ENCODE data around the gene GALNT1. TPM values are rescaled to one million over a fixed set of nuclear protein-coding genes. Genes with fewer than 3 reads are reported as not detected.
A peak's percentile ranks its signal among the peaks of the same experiment; 100 is the strongest.
"Not testable (repeated sequence)": the region's sequence is repeated elsewhere in the genome, so short reads cannot be mapped to it uniquely, and the experiment has no call there.

GALNT1 gene
- total and polyA plus RNA-seq, 2 donors = 24.6 to 44.8 TPM

GRCh38 chr18:35564795-35565453, 16.6 kb upstream of the GALNT1 start:
- Histone ChIP-seq H3K4me3 (ENCODE audit: low read length in 2 of 2) (no peak overlapping the region), H3K9me3 (ENCODE audit: control insufficient read depth in 2 of 2, insufficient read depth in 1 of 2, low read length in 1 of 2) (no peaks in the 10 kb centered on the region), H3K27ac (ENCODE audit: low read depth in 1 of 2, low read length in 1 of 2) (no peak overlapping the region), H3K36me3 (ENCODE audit: control insufficient read depth in 2 of 2, insufficient read depth in 2 of 2, low read length in 1 of 2) (no peaks in the 10 kb centered on the region), H3K27me3 (ENCODE audit: control insufficient read depth in 2 of 2, insufficient read depth in 1 of 2, low read length in 1 of 2) (no peaks in the 10 kb centered on the region), H3K4me1 (ENCODE audit: control insufficient read depth in 2 of 2, insufficient read depth in 2 of 2, low read length in 2 of 2) (no peaks in the 10 kb centered on the region)
- WGBS = 84% methylated on average over 3 of the region's 3 CpGs
- DNase-seq (ENCODE audit: low read depth in 6 of 9, low spot score in 9 of 9) = no peak

GRCh38 chr18:35566019-35566418, 15.5 kb upstream of the GALNT1 start:
- Histone ChIP-seq H3K4me3 (ENCODE audit: low read length in 2 of 2) (no peak overlapping the region), H3K36me3 (ENCODE audit: control insufficient read depth in 2 of 2, insufficient read depth in 2 of 2, low read length in 1 of 2) (no peaks in the 10 kb centered on the region), H3K4me1 (ENCODE audit: control insufficient read depth in 2 of 2, insufficient read depth in 2 of 2, low read length in 2 of 2) (no peaks in the 10 kb centered on the region), H3K27ac (ENCODE audit: low read depth in 1 of 2, low read length in 1 of 2) (no peak overlapping the region), H3K27me3 (ENCODE audit: control insufficient read depth in 2 of 2, insufficient read depth in 1 of 2, low read length in 1 of 2) (no peaks in the 10 kb centered on the region), H3K9me3 (ENCODE audit: control insufficient read depth in 2 of 2, insufficient read depth in 1 of 2, low read length in 1 of 2) (no peaks in the 10 kb centered on the region)
- no peak for DNase-seq (ENCODE audit: low read depth in 6 of 9, low spot score in 9 of 9)
- WGBS = 94% methylated on average over 4 of the region's 4 CpGs

- DNase-seq (ENCODE audit: low read depth in 6 of 9, low spot score in 9 of 9) = no peak
- H3K4me3 ChIP-seq (ENCODE audit: low read length in 2 of 2) = no peak overlapping the region
- no peaks in the 10 kb centered on the region for H3K9me3 ChIP-seq (ENCODE audit: control insufficient read depth in 2 of 2, insufficient read depth in 1 of 2, low read length in 1 of 2)
- no peaks in the 10 kb centered on the region for H3K36me3 ChIP-seq (ENCODE audit: control insufficient read depth in 2 of 2, insufficient read depth in 2 of 2, low read length in 1 of 2)
- H3K4me1 ChIP-seq (ENCODE audit: control insufficient read depth in 2 of 2, insufficient read depth in 2 of 2, low read length in 2 of 2) = no peaks in the 10 kb centered on the region
- no peak overlapping the region for H3K27ac ChIP-seq (ENCODE audit: low read depth in 1 of 2, low read length in 1 of 2)
- WGBS = 88% methylated on average over 2 of the region's 2 CpGs
- H3K27me3 ChIP-seq (ENCODE audit: control insufficient read depth in 2 of 2, insufficient read depth in 1 of 2, low read length in 1 of 2) = no peaks in the 10 kb centered on the region
Observed at GRCh38 chr18:35570182-35570581, 11.4 kb upstream of the GALNT1 start.

GRCh38 chr18:35571138-35571537, 10.4 kb upstream of the GALNT1 start:
- Histone ChIP-seq H3K9me3 (ENCODE audit: control insufficient read depth in 2 of 2, insufficient read depth in 1 of 2, low read length in 1 of 2) (peaks cover 0 to 6% of the 10 kb centered on the region in 2 donors), H3K4me3 (ENCODE audit: low read length in 2 of 2) (no peak overlapping the region), H3K27ac (ENCODE audit: low read depth in 1 of 2, low read length in 1 of 2) (no peak overlapping the region), H3K36me3 (ENCODE audit: control insufficient read depth in 2 of 2, insufficient read depth in 2 of 2, low read length in 1 of 2) (no peaks in the 10 kb centered on the region), H3K27me3 (ENCODE audit: control insufficient read depth in 2 of 2, insufficient read depth in 1 of 2, low read length in 1 of 2) (no peaks in the 10 kb centered on the region), H3K4me1 (ENCODE audit: control insufficient read depth in 2 of 2, insufficient read depth in 2 of 2, low read length in 2 of 2) (no peaks in the 10 kb centered on the region)
- no peak for DNase-seq (ENCODE audit: low read depth in 6 of 9, low spot score in 9 of 9)
- 96% methylated on average over 1 of the region's 1 CpG for WGBS

GRCh38 chr18:35572644-35573043, 8.9 kb upstream of the GALNT1 start:
- Histone ChIP-seq H3K27me3 (ENCODE audit: control insufficient read depth in 2 of 2, insufficient read depth in 1 of 2, low read length in 1 of 2) (no peaks in the 10 kb centered on the region), H3K36me3 (ENCODE audit: control insufficient read depth in 2 of 2, insufficient read depth in 2 of 2, low read length in 1 of 2) (no peaks in the 10 kb centered on the region), H3K4me3 (ENCODE audit: low read length in 2 of 2) (no peak overlapping the region), H3K4me1 (ENCODE audit: control insufficient read depth in 2 of 2, insufficient read depth in 2 of 2, low read length in 2 of 2) (no peaks in the 10 kb centered on the region), H3K9me3 (ENCODE audit: control insufficient read depth in 2 of 2, insufficient read depth in 1 of 2, low read length in 1 of 2) (peaks cover 0 to 6% of the 10 kb centered on the region in 2 donors), H3K27ac (ENCODE audit: low read depth in 1 of 2, low read length in 1 of 2) (no peak overlapping the region)
- no peak for DNase-seq (ENCODE audit: low read depth in 6 of 9, low spot score in 9 of 9)
- 98% methylated on average over 6 of the region's 6 CpGs for WGBS

GRCh38 chr18:35573531-35573930, 8.0 kb upstream of the GALNT1 start:
- Histone ChIP-seq H3K27ac (ENCODE audit: low read depth in 1 of 2, low read length in 1 of 2) (no peak overlapping the region), H3K36me3 (ENCODE audit: control insufficient read depth in 2 of 2, insufficient read depth in 2 of 2, low read length in 1 of 2) (no peaks in the 10 kb centered on the region), H3K4me1 (ENCODE audit: control insufficient read depth in 2 of 2, insufficient read depth in 2 of 2, low read length in 2 of 2) (no peaks in the 10 kb centered on the region), H3K9me3 (ENCODE audit: control insufficient read depth in 2 of 2, insufficient read depth in 1 of 2, low read length in 1 of 2) (peaks cover 0 to 6% of the 10 kb centered on the region in 2 donors), H3K4me3 (ENCODE audit: low read length in 2 of 2) (no peak overlapping the region), H3K27me3 (ENCODE audit: control insufficient read depth in 2 of 2, insufficient read depth in 1 of 2, low read length in 1 of 2) (no peaks in the 10 kb centered on the region)
- peak in 1 of 9 donors; percentile 22 for DNase-seq (ENCODE audit: low read depth in 6 of 9, low spot score in 9 of 9)
- 53% methylated on average over 2 of the region's 2 CpGs for WGBS

- WGBS = over 99% methylated on average over 6 of the region's 6 CpGs
- not testable (repeated sequence) for H3K4me1 ChIP-seq (ENCODE audit: control insufficient read depth in 2 of 2, insufficient read depth in 2 of 2, low read length in 2 of 2); H3K9me3 ChIP-seq (ENCODE audit: control insufficient read depth in 2 of 2, insufficient read depth in 1 of 2, low read length in 1 of 2); H3K4me3 ChIP-seq (ENCODE audit: low read length in 2 of 2); H3K27ac ChIP-seq (ENCODE audit: low read depth in 1 of 2, low read length in 1 of 2); DNase-seq (ENCODE audit: low read depth in 6 of 9, low spot score in 9 of 9); H3K36me3 ChIP-seq (ENCODE audit: control insufficient read depth in 2 of 2, insufficient read depth in 2 of 2, low read length in 1 of 2); H3K27me3 ChIP-seq (ENCODE audit: control insufficient read depth in 2 of 2, insufficient read depth in 1 of 2, low read length in 1 of 2)
Observed at GRCh38 chr18:35576240-35576845, 5.2 kb upstream of the GALNT1 start.

GRCh38 chr18:35577045-35577848, 4.3 kb upstream of the GALNT1 start:
- DNase-seq (ENCODE audit: low read depth in 6 of 9, low spot score in 9 of 9) = no peak
- H3K9me3 ChIP-seq (ENCODE audit: control insufficient read depth in 2 of 2, insufficient read depth in 1 of 2, low read length in 1 of 2) = peaks cover 0 to 6% of the 10 kb centered on the region in 2 donors
- peaks cover 3 to 7% of the 10 kb centered on the region in 2 donors for H3K4me1 ChIP-seq (ENCODE audit: control insufficient read depth in 2 of 2, insufficient read depth in 2 of 2, low read length in 2 of 2)
- WGBS = 98% methylated on average over 8 of the region's 8 CpGs
- H3K27ac ChIP-seq (ENCODE audit: low read depth in 1 of 2, low read length in 1 of 2) = no peak overlapping the region
- H3K36me3 ChIP-seq (ENCODE audit: control insufficient read depth in 2 of 2, insufficient read depth in 2 of 2, low read length in 1 of 2) = no peaks in the 10 kb centered on the region
- H3K4me3 ChIP-seq (ENCODE audit: low read length in 2 of 2) = no peak overlapping the region
- no peaks in the 10 kb centered on the region for H3K27me3 ChIP-seq (ENCODE audit: control insufficient read depth in 2 of 2, insufficient read depth in 1 of 2, low read length in 1 of 2)

GRCh38 chr18:35578481-35578880, 3.1 kb upstream of the GALNT1 start:
- DNase-seq (ENCODE audit: low read depth in 6 of 9, low spot score in 9 of 9) = no peak
- no peaks in the 10 kb centered on the region for H3K36me3 ChIP-seq (ENCODE audit: control insufficient read depth in 2 of 2, insufficient read depth in 2 of 2, low read length in 1 of 2)
- peaks cover 5 to 9% of the 10 kb centered on the region in 2 donors for H3K4me1 ChIP-seq (ENCODE audit: control insufficient read depth in 2 of 2, insufficient read depth in 2 of 2, low read length in 2 of 2)
- no peak overlapping the region for H3K27ac ChIP-seq (ENCODE audit: low read depth in 1 of 2, low read length in 1 of 2)
- peaks cover 0 to 6% of the 10 kb centered on the region in 2 donors for H3K9me3 ChIP-seq (ENCODE audit: control insufficient read depth in 2 of 2, insufficient read depth in 1 of 2, low read length in 1 of 2)
- WGBS = 94% methylated on average over 1 of the region's 1 CpG
- H3K27me3 ChIP-seq (ENCODE audit: control insufficient read depth in 2 of 2, insufficient read depth in 1 of 2, low read length in 1 of 2) = no peaks in the 10 kb centered on the region
- H3K4me3 ChIP-seq (ENCODE audit: low read length in 2 of 2) = no peak overlapping the region
